ENCODE results near the gene NFIX. TPM values are rescaled to one million over a fixed set of nuclear protein-coding genes. Genes with fewer than 3 reads are reported as not detected.

Gene NFIX
- total and polyA plus RNA-seq, 2 of the 13 experiments (the other 11 are each of a cell fraction or from before 2014, with no cell fraction given): 3.4 to 5.4 TPM

- TF ChIP-seq RELA (CRISPR knock-in tag; IDR thresholded peaks at IDR 0.05) (no peak), KDM2A (CRISPR knock-in tag; IDR thresholded peaks at IDR 0.05; ENCODE audit: borderline replicate concordance, low read depth) (peak; percentile 46; the same call in 1 of the 2 replicates), ZNF484 (CRISPR knock-in tag; IDR thresholded peaks at IDR 0.05; ENCODE audit: borderline replicate concordance, low read depth) (no peak), ZNF33A (CRISPR knock-in tag; IDR thresholded peaks at IDR 0.05; ENCODE audit: borderline replicate concordance) (no peak), ZHX2 (IDR thresholded peaks at IDR 0.05; ENCODE audit: low read depth) (no peak), ZHX2 (CRISPR knock-in tag; IDR thresholded peaks at IDR 0.05; ENCODE audit: borderline replicate concordance) (no peak), SNAPC2 (CRISPR knock-in tag; IDR thresholded peaks at IDR 0.05) (0 out of 2 replicates have a peak, but pooled peaks have one; percentile 35), ZNF317 (CRISPR knock-in tag; IDR thresholded peaks at IDR 0.05) (no peak), HHEX (CRISPR knock-in tag; IDR thresholded peaks at IDR 0.05) (no peak), ZBTB38 (CRISPR knock-in tag; IDR thresholded peaks at IDR 0.05) (peak; percentile 74), PTBP1 (IDR thresholded peaks at IDR 0.05; ENCODE audit: low read depth, low read length, poor library complexity, severe bottlenecking) (no peak), ZGPAT (CRISPR knock-in tag; IDR thresholded peaks at IDR 0.05) (peak; percentile 58; the same call in 1 of the 2 replicates)
- TF ChIP-seq, protein P1, sequence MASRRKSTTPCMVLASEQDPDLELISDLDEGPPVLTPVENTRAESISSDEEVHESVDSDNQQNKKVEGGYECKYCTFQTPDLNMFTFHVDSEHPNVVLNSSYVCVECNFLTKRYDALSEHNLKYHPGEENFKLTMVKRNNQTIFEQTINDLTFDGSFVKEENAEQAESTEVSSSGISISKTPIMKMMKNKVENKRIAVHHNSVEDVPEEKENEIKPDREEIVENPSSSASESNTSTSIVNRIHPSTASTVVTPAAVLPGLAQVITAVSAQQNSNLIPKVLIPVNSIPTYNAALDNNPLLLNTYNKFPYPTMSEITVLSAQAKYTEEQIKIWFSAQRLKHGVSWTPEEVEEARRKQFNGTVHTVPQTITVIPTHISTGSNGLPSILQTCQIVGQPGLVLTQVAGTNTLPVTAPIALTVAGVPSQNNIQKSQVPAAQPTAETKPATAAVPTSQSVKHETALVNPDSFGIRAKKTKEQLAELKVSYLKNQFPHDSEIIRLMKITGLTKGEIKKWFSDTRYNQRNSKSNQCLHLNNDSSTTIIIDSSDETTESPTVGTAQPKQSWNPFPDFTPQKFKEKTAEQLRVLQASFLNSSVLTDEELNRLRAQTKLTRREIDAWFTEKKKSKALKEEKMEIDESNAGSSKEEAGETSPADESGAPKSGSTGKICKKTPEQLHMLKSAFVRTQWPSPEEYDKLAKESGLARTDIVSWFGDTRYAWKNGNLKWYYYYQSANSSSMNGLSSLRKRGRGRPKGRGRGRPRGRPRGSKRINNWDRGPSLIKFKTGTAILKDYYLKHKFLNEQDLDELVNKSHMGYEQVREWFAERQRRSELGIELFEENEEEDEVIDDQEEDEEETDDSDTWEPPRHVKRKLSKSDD (CRISPR knock-in tag; IDR thresholded peaks at IDR 0.05; ENCODE audit: low read depth): no peak
- TF ChIP-seq, protein P2, sequence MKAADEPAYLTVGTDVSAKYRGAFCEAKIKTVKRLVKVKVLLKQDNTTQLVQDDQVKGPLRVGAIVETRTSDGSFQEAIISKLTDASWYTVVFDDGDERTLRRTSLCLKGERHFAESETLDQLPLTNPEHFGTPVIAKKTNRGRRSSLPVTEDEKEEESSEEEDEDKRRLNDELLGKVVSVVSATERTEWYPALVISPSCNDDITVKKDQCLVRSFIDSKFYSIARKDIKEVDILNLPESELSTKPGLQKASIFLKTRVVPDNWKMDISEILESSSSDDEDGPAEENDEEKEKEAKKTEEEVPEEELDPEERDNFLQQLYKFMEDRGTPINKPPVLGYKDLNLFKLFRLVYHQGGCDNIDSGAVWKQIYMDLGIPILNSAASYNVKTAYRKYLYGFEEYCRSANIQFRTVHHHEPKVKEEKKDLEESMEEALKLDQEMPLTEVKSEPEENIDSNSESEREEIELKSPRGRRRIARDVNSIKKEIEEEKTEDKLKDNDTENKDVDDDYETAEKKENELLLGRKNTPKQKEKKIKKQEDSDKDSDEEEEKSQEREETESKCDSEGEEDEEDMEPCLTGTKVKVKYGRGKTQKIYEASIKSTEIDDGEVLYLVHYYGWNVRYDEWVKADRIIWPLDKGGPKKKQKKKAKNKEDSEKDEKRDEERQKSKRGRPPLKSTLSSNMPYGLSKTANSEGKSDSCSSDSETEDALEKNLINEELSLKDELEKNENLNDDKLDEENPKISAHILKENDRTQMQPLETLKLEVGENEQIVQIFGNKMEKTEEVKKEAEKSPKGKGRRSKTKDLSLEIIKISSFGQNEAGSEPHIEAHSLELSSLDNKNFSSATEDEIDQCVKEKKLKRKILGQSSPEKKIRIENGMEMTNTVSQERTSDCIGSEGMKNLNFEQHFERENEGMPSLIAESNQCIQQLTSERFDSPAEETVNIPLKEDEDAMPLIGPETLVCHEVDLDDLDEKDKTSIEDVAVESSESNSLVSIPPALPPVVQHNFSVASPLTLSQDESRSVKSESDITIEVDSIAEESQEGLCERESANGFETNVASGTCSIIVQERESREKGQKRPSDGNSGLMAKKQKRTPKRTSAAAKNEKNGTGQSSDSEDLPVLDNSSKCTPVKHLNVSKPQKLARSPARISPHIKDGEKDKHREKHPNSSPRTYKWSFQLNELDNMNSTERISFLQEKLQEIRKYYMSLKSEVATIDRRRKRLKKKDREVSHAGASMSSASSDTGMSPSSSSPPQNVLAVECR (CRISPR knock-in tag; IDR thresholded peaks at IDR 0.05; ENCODE audit: borderline replicate concordance): peak; percentile 57; the same call in 1 of the 2 replicates
These were observed 1.3 kb downstream of the NFIX start (continued) for GRCh38 chr19:12996406-12997094.
